PFSK-1 (cell line): ENCODE measurements around the gene SLC35A3.

Experiments
- FOXP2 ChIP-seq: optimal IDR thresholded peaks from 2 replicates; pipeline ENCODE3; 2011; ENCODE audit warnings: borderline replicate concordance, control low read depth, inconsistent platforms; ENCODE audit not compliant: insufficient read depth; ENCODE audit errors: extremely low read length, extremely low read depth
- POLR2AphosphoS5 ChIP-seq: IDR thresholded peaks from 2 replicates; pipeline ENCODE4 v1.6.1; 2012; ENCODE audit warnings: low read depth, mild to moderate bottlenecking, control low read depth, low read length, moderate library complexity
- SIN3A ChIP-seq: IDR thresholded peaks from 2 replicates; pipeline ENCODE4 v1.6.1; 2012; ENCODE audit warnings: mild to moderate bottlenecking, low read length, moderate library complexity, borderline replicate concordance; ENCODE audit not compliant: insufficient read depth
- TAF1 ChIP-seq: IDR thresholded peaks from 2 replicates; pipeline ENCODE4 v1.6.1; 2012; ENCODE audit warnings: low read length, control low read depth, borderline replicate concordance; ENCODE audit not compliant: insufficient read depth
- TF ChIP-seq, protein P1 (sequence below), 2 experiments: IDR thresholded peaks; 2 replicates each; pipeline versions ENCODE4 v1.6.1 to v1.8.0; 2011 to 2012; ENCODE audit warnings: low read depth in 2 of 2, low read length in 2 of 2, control low read depth in 1 of 2, inconsistent platforms in 1 of 2, mild to moderate bottlenecking in 1 of 2, moderate library complexity in 1 of 2; ENCODE audit not compliant: insufficient read depth in 1 of 2

Gene SLC35A3

DNA sequence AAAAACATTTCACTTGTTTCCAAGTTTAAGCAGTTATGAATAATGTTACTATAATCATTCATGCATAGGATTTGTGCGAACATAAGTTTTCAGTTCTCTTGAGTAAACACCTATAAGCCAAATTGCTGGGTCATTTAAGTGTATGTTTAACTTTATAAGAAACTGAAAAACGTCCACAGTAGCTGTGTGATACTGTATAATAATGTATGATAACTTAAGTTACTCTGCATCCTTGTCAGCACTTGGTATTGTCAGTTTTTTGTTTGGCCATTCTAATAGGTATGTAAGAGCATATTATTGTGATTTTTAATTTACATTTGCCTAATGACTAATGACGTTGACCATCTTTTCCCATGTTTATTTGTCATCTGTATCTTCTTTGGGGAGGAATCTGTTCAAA lies 14.4 kb upstream of the SLC35A3 start:
- TF ChIP-seq POLR2AphosphoS5 (no peak), TAF1 (no peak), SIN3A (no peak), FOXP2 (no peak)
- TF ChIP-seq, protein P1, sequence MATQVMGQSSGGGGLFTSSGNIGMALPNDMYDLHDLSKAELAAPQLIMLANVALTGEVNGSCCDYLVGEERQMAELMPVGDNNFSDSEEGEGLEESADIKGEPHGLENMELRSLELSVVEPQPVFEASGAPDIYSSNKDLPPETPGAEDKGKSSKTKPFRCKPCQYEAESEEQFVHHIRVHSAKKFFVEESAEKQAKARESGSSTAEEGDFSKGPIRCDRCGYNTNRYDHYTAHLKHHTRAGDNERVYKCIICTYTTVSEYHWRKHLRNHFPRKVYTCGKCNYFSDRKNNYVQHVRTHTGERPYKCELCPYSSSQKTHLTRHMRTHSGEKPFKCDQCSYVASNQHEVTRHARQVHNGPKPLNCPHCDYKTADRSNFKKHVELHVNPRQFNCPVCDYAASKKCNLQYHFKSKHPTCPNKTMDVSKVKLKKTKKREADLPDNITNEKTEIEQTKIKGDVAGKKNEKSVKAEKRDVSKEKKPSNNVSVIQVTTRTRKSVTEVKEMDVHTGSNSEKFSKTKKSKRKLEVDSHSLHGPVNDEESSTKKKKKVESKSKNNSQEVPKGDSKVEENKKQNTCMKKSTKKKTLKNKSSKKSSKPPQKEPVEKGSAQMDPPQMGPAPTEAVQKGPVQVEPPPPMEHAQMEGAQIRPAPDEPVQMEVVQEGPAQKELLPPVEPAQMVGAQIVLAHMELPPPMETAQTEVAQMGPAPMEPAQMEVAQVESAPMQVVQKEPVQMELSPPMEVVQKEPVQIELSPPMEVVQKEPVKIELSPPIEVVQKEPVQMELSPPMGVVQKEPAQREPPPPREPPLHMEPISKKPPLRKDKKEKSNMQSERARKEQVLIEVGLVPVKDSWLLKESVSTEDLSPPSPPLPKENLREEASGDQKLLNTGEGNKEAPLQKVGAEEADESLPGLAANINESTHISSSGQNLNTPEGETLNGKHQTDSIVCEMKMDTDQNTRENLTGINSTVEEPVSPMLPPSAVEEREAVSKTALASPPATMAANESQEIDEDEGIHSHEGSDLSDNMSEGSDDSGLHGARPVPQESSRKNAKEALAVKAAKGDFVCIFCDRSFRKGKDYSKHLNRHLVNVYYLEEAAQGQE (IDR thresholded peaks at IDR 0.05; ENCODE audit: insufficient read depth in 1 of 2, low read depth in 2 of 2, low read length in 2 of 2) = no peak

DNA sequence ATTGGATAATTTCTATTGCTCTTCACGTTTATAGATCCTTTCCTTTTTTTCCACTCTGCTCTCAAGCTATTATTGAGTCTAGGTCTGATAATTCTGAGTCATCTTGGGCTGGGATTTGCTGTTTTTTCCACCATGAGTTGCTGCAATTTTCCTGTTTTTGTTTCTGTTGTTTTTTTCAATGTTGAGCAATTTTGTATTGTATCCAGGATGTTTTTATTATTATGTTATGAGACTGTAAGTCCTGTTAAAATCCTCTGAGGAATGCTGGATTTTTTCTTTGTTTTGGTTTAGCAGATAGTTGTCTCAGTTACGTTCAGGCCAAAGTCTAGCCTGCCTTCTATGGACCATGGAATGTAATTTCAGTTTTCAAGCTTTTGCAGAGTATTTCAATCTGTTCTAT lies 13.0 kb upstream of the SLC35A3 start:
- TF ChIP-seq, protein P1 (IDR thresholded peaks at IDR 0.05; ENCODE audit: insufficient read depth in 1 of 2, low read depth in 2 of 2, low read length in 2 of 2) = no peak
- TF ChIP-seq POLR2AphosphoS5 (no peak), TAF1 (no peak), SIN3A (no peak), FOXP2 (no peak)

- TF ChIP-seq TAF1 = no peak
- TF ChIP-seq FOXP2 = no peak
- TF ChIP-seq, protein P1 (IDR thresholded peaks at IDR 0.05; ENCODE audit: insufficient read depth in 1 of 2, low read depth in 2 of 2, low read length in 2 of 2) = no peak
- TF ChIP-seq POLR2AphosphoS5 = no peak
- TF ChIP-seq SIN3A = no peak
Measured at GRCh38 chr1:99957818-99958217, 12.0 kb upstream of the SLC35A3 start.

GRCh38 chr1:99963041-99963795 lies 6.6 kb upstream of the SLC35A3 start:
- no peak for TF ChIP-seq POLR2AphosphoS5
- no peak for TF ChIP-seq TAF1
- TF ChIP-seq, protein P1 (IDR thresholded peaks at IDR 0.05; ENCODE audit: insufficient read depth in 1 of 2, low read depth in 2 of 2, low read length in 2 of 2) = no peak
- no peak for TF ChIP-seq FOXP2
- TF ChIP-seq SIN3A = no peak
